KOPT-K1 (cell line): ENCODE results near the gene RORB.
A peak's percentile ranks its signal among the peaks of the same experiment; 100 is the strongest.

Source experiments
- H3K27ac ChIP-seq: fragments of 200-600 bp; sonication (generic); 2 replicates; pipeline ENCODE4 v1.5.1; 2016; ENCODE audit warnings: antibody characterized with exemption, mild to moderate bottlenecking, low read depth, low read length; ENCODE audit not compliant: poor library complexity, severe bottlenecking
- H3K36me3 ChIP-seq: fragments of 200-600 bp; sonication (generic); 2 replicates; pipeline ENCODE4 v1.5.1; 2017; ENCODE audit warnings: antibody characterized with exemption, mild to moderate bottlenecking, low read length, moderate library complexity; ENCODE audit not compliant: insufficient read depth
- H3K9me3 ChIP-seq: fragments of 200-600 bp; sonication (generic); 2 replicates; pipeline ENCODE4 v1.5.1; 2017; ENCODE audit warnings: antibody characterized with exemption, low read length, mild to moderate bottlenecking; ENCODE audit not compliant: insufficient read depth, poor library complexity, severe bottlenecking

RORB gene

DNA sequence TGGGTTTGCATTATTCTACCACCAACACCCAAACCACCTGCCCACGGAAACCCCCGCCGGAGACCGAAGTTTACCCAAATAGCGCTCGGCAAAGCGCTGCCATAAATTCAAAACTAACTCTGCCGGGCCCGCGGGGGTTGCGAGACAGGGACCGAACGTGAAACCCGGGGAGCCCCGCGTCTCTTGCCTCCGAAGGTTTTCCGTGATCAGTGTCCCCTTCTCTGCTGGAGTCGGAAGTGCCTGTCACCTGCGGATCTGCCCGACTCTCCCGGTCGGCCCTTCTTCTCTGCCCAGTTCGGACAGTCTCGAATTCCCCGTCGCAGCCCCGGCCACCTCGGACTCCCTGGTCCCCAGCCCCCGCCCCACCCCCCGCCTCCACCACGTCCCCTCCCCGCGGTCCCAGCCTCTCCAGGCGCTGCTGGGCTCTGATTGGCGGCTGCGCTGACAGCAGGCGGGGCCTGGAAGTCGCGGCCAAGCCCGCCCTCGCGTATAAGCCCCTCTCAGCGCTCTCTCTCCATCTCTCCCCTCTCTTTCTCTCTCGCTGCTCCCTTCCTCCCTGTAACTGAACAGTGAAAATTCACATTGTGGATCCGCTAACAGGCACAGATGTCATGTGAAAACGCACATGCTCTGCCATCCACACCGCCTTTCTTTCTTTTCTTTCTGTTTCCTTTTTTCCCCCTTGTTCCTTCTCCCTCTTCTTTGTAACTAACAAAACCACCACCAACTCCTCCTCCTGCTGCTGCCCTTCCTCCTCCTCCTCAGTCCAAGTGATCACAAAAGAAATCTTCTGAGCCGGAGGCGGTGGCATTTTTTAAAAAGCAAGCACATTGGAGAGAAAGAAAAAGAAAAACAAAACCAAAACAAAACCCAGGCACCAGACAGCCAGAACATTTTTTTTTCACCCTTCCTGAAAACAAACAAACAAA is at the start of gene RORB:
Gene RORB (plus strand): TSS at position 517 of the 929 bp plus-strand sequence. CDS start 642 bp downstream, outside the sequence.
- H3K9me3 ChIP-seq = no peaks in the 10 kb centered on the region
- H3K36me3 ChIP-seq = no peaks in the 10 kb centered on the region
- H3K27ac ChIP-seq = peak within 1 kb of the TSS; percentile 69

DNA sequence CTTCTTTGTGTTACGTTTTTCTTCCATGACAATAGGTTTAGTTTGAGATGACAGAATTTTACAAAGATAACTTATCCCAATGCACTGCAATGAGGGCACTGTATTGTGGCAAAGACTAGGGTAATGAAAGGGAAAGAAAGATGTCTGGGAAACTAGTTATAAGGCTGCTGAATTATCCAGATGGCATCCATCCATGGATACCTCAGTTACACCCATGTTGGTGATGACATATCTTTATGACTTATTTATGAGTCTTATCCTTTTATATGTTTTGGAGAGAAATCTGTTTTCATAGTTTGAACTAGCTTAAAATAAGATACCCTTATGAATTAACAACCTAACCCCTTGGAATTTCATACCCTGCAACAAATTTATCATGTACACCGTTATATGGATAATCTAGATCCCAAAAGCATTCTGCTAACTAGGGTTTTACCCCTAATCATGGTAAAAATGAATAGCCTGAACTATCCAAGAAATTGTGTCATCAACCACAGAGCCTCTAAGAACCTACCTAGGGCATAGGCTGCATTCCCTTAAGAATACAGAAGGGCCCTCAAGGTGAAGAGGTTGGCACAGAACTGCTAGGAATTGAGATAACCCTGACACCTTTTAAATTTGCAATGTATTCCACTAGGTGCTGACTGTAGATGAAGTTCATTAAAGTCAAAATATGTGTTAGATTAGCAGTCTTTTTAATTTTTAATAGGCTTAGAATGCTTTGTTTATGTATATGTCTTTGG is 49.5 kb upstream of the RORB start:
- H3K9me3 ChIP-seq = no peaks in the 10 kb centered on the region
- no peak overlapping the region for H3K27ac ChIP-seq
- no peaks in the 10 kb centered on the region for H3K36me3 ChIP-seq

DNA sequence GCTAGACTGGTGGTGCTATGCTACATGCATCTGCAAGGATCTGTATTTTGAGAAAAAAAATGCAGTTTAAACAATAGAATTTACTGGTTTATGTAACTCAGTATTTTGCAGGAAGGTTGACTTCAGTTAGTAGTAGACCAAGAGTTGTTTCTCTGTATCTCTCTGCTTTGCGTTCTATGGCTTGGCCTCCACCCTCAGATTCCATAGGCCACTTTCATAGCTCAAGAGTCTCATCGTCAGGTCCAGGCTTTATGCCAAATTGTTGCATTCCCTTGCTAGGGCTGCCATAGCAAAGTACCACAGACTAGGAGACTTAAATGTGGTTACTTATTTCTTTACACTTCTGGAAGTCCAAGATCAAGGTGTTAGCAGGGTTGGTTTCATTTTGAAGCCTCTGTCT is 48.1 kb upstream of the RORB start:
- Histone ChIP-seq H3K27ac (no peak overlapping the region), H3K9me3 (no peaks in the 10 kb centered on the region), H3K36me3 (no peaks in the 10 kb centered on the region)

DNA sequence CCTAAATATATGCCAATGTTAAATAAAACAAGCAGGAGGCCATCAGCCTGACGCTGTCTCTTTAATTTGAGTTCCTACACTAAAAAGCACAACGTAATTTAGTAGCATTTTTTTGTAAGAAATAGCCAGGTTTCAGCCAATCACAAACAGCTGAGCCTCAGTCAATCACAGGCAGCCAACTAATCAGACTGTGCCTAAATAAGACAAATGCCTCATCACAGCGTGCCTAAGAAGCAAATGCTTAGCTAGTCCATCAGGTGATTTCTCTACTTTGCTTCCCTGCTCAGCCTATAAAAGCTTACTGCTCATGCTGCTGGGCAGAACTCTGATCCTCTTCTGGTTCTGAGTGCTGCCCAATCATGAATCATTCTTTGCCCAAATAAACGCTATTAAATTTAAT is 38.3 kb upstream of the RORB start:
- H3K27ac ChIP-seq = no peak overlapping the region

DNA sequence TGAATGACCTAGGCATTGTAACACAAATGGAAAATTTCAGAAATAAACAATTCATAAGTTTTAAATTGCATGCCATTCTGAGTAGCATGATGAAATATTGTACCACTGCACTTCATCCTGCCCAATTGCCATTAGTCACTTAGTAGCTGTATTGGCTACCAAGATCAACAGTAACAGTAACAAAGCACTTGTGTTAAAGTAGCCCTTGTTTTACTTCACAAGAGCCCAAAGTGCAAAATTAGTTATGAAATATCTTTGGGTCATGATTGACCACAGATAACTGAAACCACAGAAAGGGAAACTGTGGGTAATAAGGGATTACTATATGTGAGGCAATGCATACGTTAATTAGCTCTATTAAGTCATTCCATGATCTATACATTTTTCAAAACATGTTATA is 33.3 kb upstream of the RORB start:
- no peaks in the 10 kb centered on the region for H3K9me3 ChIP-seq
- no peak overlapping the region for H3K27ac ChIP-seq
- no peaks in the 10 kb centered on the region for H3K36me3 ChIP-seq

More for the DNA sequence above, 38.3 kb upstream of the RORB start:
- H3K36me3 ChIP-seq = no peaks in the 10 kb centered on the region
- H3K9me3 ChIP-seq = no peaks in the 10 kb centered on the region

DNA sequence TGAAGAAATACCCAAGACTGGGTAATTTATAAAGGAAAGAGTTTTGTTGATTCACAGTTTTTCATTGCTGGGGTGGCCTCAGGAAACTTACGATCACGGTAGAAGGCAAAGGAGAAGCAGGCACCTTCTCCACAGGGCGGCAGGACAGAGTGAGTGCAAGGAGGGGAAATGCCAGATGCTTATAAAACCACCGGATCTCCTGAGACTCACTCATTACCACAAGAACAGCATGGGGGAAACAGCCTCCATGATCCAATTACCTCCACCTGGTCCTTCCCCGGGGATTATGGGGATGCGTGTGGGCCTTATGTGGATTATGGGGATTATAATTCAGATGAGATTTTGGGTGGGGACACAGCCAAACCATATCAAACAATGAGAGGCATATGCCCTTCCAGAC is 18.5 kb upstream of the RORB start:
- peaks cover 15% of the 10 kb centered on the region for H3K9me3 ChIP-seq
- H3K36me3 ChIP-seq = no peaks in the 10 kb centered on the region

DNA sequence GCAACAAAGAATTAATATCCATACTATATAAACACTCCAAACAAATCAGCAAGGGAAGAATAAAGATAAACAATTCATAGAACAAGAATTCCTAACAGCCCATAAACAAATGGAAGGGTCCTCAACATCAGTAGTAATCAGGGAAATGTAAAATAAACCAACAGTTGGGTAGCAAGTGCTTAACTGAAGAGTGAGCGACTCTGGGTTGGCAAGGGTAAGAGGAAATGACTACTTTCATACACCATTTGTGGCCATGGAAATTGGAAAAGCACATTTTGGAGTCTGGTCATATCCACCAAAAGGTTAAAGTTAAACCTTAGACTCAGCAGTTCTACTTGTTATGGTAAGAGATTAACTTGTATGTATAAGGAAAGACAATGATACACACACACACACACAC is 17.4 kb upstream of the RORB start:
- Histone ChIP-seq H3K27ac (no peak overlapping the region), H3K36me3 (no peaks in the 10 kb centered on the region), H3K9me3 (peaks cover 15% of the 10 kb centered on the region)

More for the DNA sequence above, 18.5 kb upstream of the RORB start:
- H3K27ac ChIP-seq = no peak overlapping the region

DNA sequence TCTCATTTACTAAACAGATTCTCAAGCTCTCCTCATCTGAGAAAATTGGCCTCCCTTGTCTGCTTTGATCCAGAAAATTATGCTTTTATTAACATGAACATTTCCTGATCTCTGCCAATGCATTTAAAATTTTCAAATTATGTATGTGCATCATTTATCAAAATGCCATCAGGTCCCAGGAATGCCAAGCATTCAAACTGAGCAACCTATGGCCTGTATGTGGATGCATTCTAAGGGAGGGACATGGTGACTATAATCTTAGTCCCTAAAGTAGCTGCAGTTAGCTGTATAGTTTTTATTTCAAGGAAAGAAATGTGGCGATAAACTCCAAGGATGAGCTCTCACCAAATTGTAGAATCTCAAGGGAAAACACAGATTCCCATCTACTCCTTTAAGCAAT is 9.7 kb upstream of the RORB start:
- no peaks in the 10 kb centered on the region for H3K36me3 ChIP-seq
- no peak overlapping the region for H3K27ac ChIP-seq
- H3K9me3 ChIP-seq = no peaks in the 10 kb centered on the region

DNA sequence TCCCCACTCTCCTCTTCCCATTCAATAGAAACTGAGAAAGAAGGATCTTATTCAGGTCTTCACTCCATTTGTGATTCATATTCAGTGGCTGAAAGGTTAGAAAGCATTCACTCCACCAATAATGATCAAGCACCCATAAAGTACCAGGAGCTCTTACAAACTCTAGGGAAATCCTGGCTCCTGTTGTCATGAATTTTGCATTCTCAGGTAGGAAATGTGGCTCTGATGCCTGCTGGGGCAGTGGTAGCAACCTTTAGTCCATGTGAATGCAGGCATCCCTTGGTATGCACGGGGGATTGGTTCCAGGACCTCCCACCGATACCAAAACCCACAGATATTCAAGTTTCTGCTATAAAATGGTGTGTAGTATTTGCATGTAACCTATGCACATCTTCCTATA is 3.6 kb upstream of the RORB start:
- Histone ChIP-seq H3K9me3 (no peaks in the 10 kb centered on the region), H3K36me3 (no peaks in the 10 kb centered on the region), H3K27ac (no peak overlapping the region)

DNA sequence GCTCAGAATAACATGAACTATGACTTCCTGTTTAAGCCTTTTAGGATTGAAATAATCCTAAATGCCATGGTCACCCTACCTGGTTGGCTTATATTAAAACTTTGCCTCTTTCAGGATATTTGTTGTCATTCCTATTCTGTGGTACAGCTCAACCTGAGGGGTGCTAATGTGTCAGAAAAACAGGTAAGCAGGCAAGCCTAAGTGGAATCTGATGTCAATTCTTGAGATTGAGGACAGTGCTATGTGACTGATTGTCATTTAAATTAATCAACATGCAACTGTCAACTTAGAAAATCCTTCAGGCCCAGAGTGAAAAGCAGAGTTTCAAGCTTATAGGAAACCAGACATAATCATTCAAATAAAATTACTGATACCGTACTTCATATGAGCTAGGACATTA is 2.6 kb upstream of the RORB start:
- H3K9me3 ChIP-seq = no peaks in the 10 kb centered on the region
- H3K36me3 ChIP-seq = no peaks in the 10 kb centered on the region
- no peak overlapping the region for H3K27ac ChIP-seq

DNA sequence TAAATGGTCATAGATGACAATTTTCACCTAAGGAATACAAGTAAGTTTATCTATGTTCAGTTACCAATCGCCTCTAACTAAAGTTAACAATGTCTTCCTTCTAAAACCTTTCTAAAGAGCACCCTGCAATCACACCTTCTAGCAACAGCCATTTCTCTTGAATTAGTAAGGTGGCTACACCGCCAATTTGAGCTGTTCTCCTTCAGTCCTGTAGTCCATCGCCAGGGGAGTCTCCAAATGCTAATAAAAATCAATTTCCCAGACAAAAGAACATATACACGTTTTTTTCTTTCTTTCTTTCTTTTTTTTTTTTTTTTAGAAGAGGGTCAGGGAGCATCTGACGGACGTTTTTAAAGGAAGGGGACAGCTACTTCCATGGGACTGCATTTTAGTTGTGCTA is 729 bp upstream of the RORB start:
- Histone ChIP-seq H3K9me3 (no peaks in the 10 kb centered on the region), H3K27ac (peak overlapping the region; percentile 28), H3K36me3 (no peaks in the 10 kb centered on the region)

DNA sequence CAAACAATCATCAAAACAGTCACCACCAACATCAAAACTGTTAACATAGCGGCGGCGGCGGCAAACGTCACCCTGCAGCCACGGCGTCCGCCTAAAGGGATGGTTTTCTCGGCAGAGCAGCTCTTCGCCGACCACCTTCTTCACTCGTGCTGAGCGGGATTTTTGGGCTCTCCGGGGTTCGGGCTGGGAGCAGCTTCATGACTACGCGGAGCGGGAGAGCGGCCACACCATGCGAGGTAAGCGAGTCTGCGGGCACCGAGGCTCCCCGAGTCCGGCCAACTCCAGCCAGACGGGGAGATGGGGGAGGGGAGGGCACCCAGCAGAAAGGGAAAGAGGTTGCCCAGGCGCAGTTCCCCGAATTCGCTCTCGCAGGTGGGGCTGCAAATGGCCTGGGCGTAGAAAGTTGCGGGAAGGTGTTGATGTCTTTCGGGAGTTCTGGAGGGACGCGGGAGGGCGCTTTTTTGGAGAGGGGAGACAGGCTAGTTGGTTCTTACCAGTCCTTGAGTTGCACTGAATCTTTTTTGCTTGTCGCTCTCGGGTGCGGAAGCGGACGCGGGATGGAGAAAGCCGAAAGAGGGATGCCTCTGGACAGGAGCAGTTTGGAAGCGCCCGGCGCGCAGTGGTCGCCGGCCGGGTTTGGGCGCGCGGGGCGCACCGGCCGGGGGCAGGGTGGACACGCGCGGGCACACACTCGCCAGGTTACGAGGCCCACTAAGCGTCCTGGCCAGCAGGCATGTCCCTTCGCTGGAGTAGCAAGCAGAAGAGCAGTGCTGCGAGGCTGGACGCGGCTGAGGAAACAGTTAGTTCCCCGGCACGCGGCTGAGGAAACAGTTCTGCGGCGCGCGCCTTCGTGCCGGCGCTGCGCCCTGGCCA is 849 bp downstream of the RORB start:
- peak overlapping the region; percentile 69 for H3K27ac ChIP-seq

DNA sequence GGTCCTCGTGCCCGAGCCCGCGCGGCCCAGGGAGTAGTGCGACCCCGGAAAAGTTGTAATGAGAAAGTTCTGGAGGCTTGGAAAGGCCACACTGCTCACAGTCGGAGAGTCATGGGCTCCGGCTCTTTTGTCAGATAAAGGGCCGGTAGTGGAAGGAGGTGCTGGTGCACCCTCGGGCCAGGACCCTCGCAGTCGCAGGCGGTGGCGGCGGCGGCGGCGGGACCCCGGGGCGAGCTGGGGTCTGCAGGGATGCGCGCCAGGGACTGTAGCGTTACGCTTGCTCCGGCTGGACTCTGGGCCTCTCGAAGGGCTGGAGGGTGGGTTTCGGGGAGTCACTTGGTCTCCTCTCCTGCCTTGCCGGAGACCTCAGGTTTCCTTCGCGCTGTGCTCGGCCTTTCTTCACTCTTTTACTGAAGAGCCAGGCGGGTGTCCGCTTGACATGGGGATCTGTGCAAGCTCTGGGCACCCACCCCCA is 1.5 kb downstream of the RORB start:
- no peaks in the 10 kb centered on the region for H3K9me3 ChIP-seq
- no peaks in the 10 kb centered on the region for H3K36me3 ChIP-seq
- H3K27ac ChIP-seq = peak overlapping the region; percentile 69

More for the DNA sequence above, 849 bp downstream of the RORB start:
- H3K9me3 ChIP-seq = no peaks in the 10 kb centered on the region
- H3K36me3 ChIP-seq = no peaks in the 10 kb centered on the region

DNA sequence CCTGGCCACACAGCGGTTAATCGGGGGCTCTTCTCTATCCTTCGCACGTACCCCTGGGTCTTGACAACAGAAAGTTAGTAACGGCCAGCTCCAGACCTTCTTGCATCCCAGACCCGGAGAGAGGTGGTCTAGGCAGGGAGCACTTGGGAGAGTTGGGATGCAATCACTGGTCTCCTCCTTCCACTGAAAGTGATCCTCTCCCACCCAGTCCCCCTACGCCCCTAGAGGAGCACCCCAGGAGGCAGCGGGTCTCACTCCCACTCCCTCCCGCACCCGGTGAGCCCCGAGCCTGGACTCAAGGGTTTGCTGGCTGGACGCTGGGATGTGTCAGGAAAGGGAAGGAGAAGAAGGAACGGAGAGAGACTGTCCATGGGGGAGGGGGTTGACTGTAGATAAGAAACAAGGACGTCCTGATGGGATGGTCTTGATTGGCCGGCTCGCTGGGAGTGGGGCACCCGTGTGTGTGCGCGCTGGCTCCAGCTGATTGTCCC is 2.0 kb downstream of the RORB start:
- Histone ChIP-seq H3K36me3 (no peaks in the 10 kb centered on the region), H3K9me3 (no peaks in the 10 kb centered on the region), H3K27ac (peak overlapping the region; percentile 69)
